ENCODE measurements around the gene DRD3.

DRD3 gene

DNA sequence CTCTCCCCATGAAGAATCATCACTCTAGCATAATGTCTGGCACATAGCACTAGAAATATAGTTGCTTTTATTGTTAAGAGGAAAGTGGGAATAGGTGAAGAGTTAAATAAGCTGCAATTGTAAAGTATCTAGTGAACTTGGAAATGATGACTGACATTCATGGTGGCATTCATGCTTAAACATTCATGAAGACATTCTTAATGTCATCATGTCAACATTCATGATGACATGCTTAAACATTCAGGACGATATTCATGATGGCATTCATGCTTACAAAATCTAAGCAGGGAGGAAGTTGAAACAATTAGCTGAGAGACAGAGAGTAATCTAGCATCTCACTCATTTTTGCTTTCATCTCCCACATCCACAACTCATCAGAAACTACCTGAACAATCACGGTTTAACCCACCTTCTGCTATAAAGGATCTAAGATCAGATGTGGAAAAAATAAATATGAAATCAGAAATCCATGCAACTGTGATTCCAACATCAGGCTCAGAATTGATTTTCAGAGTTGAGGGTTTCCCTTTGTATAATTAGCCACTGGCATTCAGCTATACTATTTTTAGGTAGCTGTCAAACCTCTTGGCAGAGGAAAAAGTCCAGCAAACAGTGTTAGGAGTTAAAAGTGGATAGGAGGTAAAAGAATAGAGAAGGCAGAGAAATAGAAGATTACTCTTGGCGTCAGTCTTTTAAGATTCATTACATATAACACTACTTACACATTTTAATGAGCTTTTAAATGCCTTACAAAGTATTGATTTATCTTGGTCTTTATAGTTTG lies 3.5 kb downstream of the DRD3 start:
- no peak for TF ChIP-seq CTCF (IDR thresholded peaks at IDR 0.05; ENCODE audit: control insufficient read depth, insufficient read depth, low read depth, low read length, missing control alignments)
- no peak for DNase-seq (ENCODE audit: low read depth)
- no peak overlapping the region for H3K4me3 ChIP-seq (ENCODE audit: control insufficient read depth, low read depth, low read length)

DNA sequence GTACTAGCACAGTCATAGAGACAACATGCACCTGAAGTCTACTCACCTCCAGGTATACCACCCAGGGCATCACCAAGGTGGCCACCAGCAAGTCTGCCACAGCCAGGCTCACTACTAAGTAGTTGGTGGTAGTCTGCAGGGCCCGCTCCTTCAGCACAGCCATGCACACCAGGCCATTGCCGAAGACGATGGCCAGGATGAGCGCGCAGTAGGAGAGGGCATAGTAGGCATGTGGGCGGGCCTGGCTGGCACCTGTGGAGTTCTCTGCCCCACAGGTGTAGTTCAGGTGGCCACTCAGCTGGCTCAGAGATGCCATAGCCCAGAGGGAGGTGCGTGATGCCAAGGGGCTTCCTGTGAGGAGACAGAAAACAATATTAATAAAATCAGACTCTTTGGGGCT lies 7.2 kb downstream of the DRD3 start:
- no peak for DNase-seq (ENCODE audit: low read depth)
- no peak overlapping the region for H3K4me3 ChIP-seq (ENCODE audit: control insufficient read depth, low read depth, low read length)
- no peak for TF ChIP-seq CTCF (IDR thresholded peaks at IDR 0.05; ENCODE audit: control insufficient read depth, insufficient read depth, low read depth, low read length, missing control alignments)

DNA sequence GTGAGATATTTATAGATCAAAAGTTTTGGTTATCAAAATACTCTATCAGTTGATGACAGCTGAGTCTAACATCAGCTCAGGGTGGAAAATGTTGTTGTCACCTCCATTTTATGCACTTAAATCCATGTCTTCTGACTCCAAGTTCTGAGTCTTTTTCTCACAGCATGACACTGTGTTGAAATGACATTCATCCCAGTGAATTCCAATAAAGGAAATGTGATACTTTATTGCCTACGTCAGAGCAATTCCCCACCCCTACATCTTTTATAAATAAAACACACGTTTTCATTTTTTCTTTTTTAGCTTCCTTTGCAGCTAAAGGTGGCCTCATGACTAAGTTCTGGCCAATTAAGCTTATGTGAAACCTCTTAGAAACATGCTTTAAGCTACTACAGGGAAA lies 10.7 kb downstream of the DRD3 start:
- TF ChIP-seq CTCF (IDR thresholded peaks at IDR 0.05; ENCODE audit: control insufficient read depth, insufficient read depth, low read depth, low read length, missing control alignments) = no peak
- H3K4me3 ChIP-seq (ENCODE audit: control insufficient read depth, low read depth, low read length) = no peak overlapping the region

DNA sequence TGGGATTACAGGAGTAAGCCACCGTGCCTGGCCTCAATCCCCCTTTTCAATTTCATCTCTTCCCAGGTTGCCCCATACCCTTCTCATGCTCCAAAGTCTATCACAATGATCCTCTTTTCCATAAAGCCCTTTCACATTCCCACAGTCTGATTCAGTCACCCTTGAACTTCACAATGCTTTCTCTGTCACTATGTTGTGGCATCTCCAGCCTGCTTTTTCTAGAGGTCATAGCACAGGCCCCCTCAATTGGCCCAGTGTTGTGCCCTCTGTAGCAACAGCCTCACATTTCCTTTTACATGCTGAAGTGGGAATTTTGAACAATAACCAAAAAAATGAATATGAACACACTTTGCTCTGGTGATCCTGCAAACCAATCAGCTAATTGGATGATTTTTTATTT lies 21.5 kb downstream of the DRD3 start:
- DNase-seq (ENCODE audit: low read depth) = no peak
- H3K4me3 ChIP-seq (ENCODE audit: control insufficient read depth, low read depth, low read length) = no peak overlapping the region
- no peak for TF ChIP-seq CTCF (IDR thresholded peaks at IDR 0.05; ENCODE audit: control insufficient read depth, insufficient read depth, low read depth, low read length, missing control alignments)

More for the DNA sequence above, 10.7 kb downstream of the DRD3 start:
- no peak for DNase-seq (ENCODE audit: low read depth)

GRCh38 chr3:114155370-114155821 lies 23.5 kb downstream of the DRD3 start:
- H3K4me3 ChIP-seq (ENCODE audit: control insufficient read depth, low read depth, low read length) = no peak overlapping the region

GRCh38 chr3:114154321-114154821 lies 24.5 kb downstream of the DRD3 start:
- no peak for DNase-seq (ENCODE audit: low read depth)
- TF ChIP-seq CTCF (IDR thresholded peaks at IDR 0.05; ENCODE audit: control insufficient read depth, insufficient read depth, low read depth, low read length, missing control alignments) = no peak
- no peak overlapping the region for H3K4me3 ChIP-seq (ENCODE audit: control insufficient read depth, low read depth, low read length)

More at GRCh38 chr3:114155370-114155821, 23.5 kb downstream of the DRD3 start:
- peak; percentile 55 for TF ChIP-seq CTCF (IDR thresholded peaks at IDR 0.05; ENCODE audit: control insufficient read depth, insufficient read depth, low read depth, low read length, missing control alignments)
- no peak for DNase-seq (ENCODE audit: low read depth)

Measured in AG09309 (cell line).